Fibroblast of the aortic adventitia (primary cell): Measurements from ENCODE around the gene SPOPL. TPM values are rescaled to one million over a fixed set of nuclear protein-coding genes. Genes with fewer than 3 reads are reported as not detected.
A peak's percentile ranks its signal among the peaks of the same experiment; 100 is the strongest.
"Not testable (repeated sequence)": the region's sequence is repeated elsewhere in the genome, so short reads cannot be mapped to it uniquely, and the experiment has no call there.

Experiments used
- DNase-seq: peaks from one replicate; pipeline ENCODE4 v3.0.0-alpha.2; 2010; ENCODE audit warnings: low read depth
- H3K4me3 ChIP-seq: 2 replicates; pipeline ENCODE4 v1.5.1; 2011; ENCODE audit warnings: low read depth, mild to moderate bottlenecking, control low read depth, low read length, moderate library complexity
- CTCF ChIP-seq: IDR thresholded peaks from 2 replicates; pipeline ENCODE4 v1.5.1; 2011; ENCODE audit warnings: mild to moderate bottlenecking, low read length, control low read depth, inconsistent platforms; ENCODE audit not compliant: insufficient read depth
- total RNA-seq: library from RNA; depleted of rRNA; stranded (reverse); fragments of >200 nt; gene quantifications from 2 replicates; pipeline ENCODE4 v1.2.3, GENCODE V29; 2012; ENCODE audit warnings: low replicate concordance

SPOPL gene
- total RNA-seq, 1 donor = 18.4 TPM

GRCh38 chr2:138521821-138522220 lies 20.3 kb downstream of the SPOPL start:
- DNase-seq = no peak
- H3K4me3 ChIP-seq = no peak overlapping the region
- TF ChIP-seq CTCF = no peak

GRCh38 chr2:138522556-138522955 lies 21.0 kb downstream of the SPOPL start:
- TF ChIP-seq CTCF = no peak
- no peak overlapping the region for H3K4me3 ChIP-seq
- DNase-seq = no peak

- H3K4me3 ChIP-seq, DNase-seq: not testable (repeated sequence)
Measured at GRCh38 chr2:138523018-138523672, 21.6 kb downstream of the SPOPL start.

DNA sequence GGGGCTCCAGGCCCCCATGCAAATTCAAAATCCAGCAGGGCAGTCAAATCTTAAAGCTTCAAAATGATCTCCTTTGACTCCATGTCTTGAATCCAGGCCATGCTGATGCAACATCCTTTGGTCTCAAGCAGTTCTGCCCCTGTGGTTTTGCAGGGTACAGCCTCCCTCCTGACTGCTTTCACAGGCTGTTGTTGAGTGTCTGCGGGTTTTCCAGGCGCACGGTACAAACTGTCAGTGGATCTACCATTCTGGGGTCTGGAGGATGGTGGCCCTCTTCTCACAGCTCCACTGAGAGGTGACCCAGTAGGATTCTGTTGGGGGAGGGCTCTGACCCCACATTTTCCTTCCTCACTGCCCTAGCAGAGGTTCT lies 22.1 kb downstream of the SPOPL start:
- H3K4me3 ChIP-seq, DNase-seq: not testable (repeated sequence)

DNA sequence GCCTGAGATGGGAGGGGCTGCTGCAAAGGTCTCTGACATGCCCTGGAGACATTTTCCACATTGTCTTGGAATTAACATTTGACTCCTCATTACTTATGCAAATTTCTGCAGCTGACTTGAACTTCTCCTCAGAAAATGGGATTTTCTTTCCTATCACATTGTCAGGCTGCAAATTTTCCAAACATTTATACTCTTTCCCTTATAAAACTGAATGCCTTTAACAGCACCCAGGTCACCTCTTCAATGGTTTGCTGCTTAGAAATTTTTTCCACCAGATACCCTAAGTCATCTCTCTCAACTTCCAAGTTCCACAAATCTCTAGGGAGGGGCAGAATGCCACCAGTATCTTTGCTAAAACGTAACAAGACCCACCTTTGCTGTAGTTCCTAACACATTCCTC lies 22.8 kb downstream of the SPOPL start:
- DNase-seq, H3K4me3 ChIP-seq: not testable (repeated sequence)

GRCh38 chr2:138531913-138532312 lies 30.3 kb downstream of the SPOPL start:
- DNase-seq = peak; percentile 59
- TF ChIP-seq CTCF = no peak
- H3K4me3 ChIP-seq = no peak overlapping the region

DNA sequence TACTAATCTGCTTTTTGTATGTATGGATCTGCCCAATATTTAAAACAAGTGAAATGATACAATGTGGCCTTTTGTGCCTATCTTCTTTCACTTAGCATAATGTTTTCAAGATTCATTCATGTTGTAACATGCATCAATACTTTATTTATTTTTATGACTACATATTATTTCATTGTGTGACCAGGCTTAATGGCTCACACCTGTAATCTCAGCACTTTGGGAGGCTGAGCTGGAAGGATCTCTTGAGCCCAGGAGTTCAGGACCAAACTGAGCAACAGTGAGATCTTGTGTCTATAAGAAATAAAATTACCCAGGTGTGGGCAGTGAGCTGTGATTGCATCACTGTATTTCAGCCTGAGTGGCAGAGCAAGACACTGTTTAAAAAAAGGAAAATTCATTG lies 33.2 kb downstream of the SPOPL start:
- no peak overlapping the region for H3K4me3 ChIP-seq
- no peak for DNase-seq
- TF ChIP-seq CTCF = no peak

GRCh38 chr2:138536302-138536701 lies 34.7 kb downstream of the SPOPL start:
- no peak overlapping the region for H3K4me3 ChIP-seq
- no peak for TF ChIP-seq CTCF
- peak; percentile 47 for DNase-seq

- no peak overlapping the region for H3K4me3 ChIP-seq
- DNase-seq = no peak
- TF ChIP-seq CTCF = no peak
Measured at GRCh38 chr2:138536740-138537139, 35.2 kb downstream of the SPOPL start.
